ENCODE measurements around the gene ALG13.

- TF ChIP-seq CTCF (IDR thresholded peaks at IDR 0.05) (no peak), POLR2A (IDR thresholded peaks at IDR 0.05) (no peak), EP300 (IDR thresholded peaks at IDR 0.05) (no peak)
Measured at GRCh38 chrX:111756486-111756885, 75.5 kb downstream of the ALG13 start.

Measured in tibial nerve (tissue), 4 donors.